PC-3 (cell line): ENCODE measurements around the gene UQCRH.

Source experiments
- CTCF ChIP-seq: fragments of 300-600 bp; sonication (generic); conservative IDR thresholded peaks from 2 replicates; pipeline ENCODE4 v1.5.1; 2017; ENCODE audit warnings: antibody characterized with exemption, low read depth, mild to moderate bottlenecking, low read length
- EZH2 ChIP-seq: fragments of 300-600 bp; sonication (generic); IDR thresholded peaks from one replicate; pipeline ENCODE4 v1.6.1; 2017; ENCODE audit warnings: antibody characterized with exemption, mild to moderate bottlenecking, low read length; ENCODE audit not compliant: unreplicated experiment

GRCh38 chr1:46284597-46285564 is 18.6 kb upstream of the UQCRH start:
- no peak for TF ChIP-seq CTCF
- no peak for TF ChIP-seq EZH2
